HepG2 (cell line): ENCODE measurements around the gene GRK3. TPM values are rescaled to one million over a fixed set of nuclear protein-coding genes. Genes with fewer than 3 reads are reported as not detected.

Source experiments
- ATAC-seq: fragments of 200-7000 bp; cut with Tn5 transposase; 3 replicates; pipeline ENCODE4 v1.9.1; 2020; ENCODE audit warnings: mild to moderate bottlenecking, moderate library complexity
- BruUV-seq: library from RNA; stranded (reverse); fragments of 400-500 nt; replicated peaks from 2 replicates; lab custom pipeline; 2021; lab: Mats Ljungman, UMichigan
- CTCF ChIA-PET: fragments of 300-600 bp; formaldehyde crosslinking; extraction: SDS; loops from one replicate; lab custom pipeline; 2021; ENCODE audit warnings: low total read pairs, inconsistent platforms, low intra/inter-chr PET ratio; lab: Yijun Ruan, JAX
- POLR2A ChIA-PET: fragments of 350-600 bp; sonication (Branson Sonifier 250); formaldehyde crosslinking; loops from one replicate; lab custom pipeline; 2020; ENCODE audit warnings: antibody characterized with exemption, inconsistent platforms; lab: Yijun Ruan, JAX
- DNase-seq: peaks from one replicate; pipeline ENCODE4 v3.0.0-alpha.2; 2015; ENCODE audit warnings: low spot score
- FAIRE-seq: peaks from 3 replicates; lab custom pipeline; 2011; peaks lifted over from hg19 to GRCh38; lab: Jason Lieb, UNC
- H2AFZ ChIP-seq: one replicate; pipeline ENCODE4 v1.6.1; 2011; ENCODE audit warnings: low read length, inconsistent platforms
- H3K27ac ChIP-seq: fragments of 300-600 bp; 3 replicates; pipeline ENCODE4 v1.8.0; 2011; ENCODE audit warnings: mixed run types, mild to moderate bottlenecking, mixed read lengths, low read length, inconsistent platforms; ENCODE audit not compliant: insufficient read depth; ENCODE audit errors: extremely low read length
- H3K27me3 ChIP-seq, 2 experiments: fragments of 200-600 bp in 1 of 2; 2 replicates in 1 of 2; 3 replicates in 1 of 2; pipeline versions ENCODE4 v1.6.0 to v1.8.0; 2011; ENCODE audit warnings: low read length in 2 of 2, mild to moderate bottlenecking in 2 of 2, moderate library complexity in 2 of 2, inconsistent platforms in 1 of 2; ENCODE audit not compliant: insufficient read depth in 2 of 2, control insufficient read depth in 1 of 2
- H3K36me3 ChIP-seq, 2 experiments: fragments of 200-600 bp in 1 of 2; replicated peaks in 1 of 2; 2 replicates in 1 of 2; 3 replicates in 1 of 2; pipeline versions ENCODE4 v1.5.1 to v1.8.0; 2011; ENCODE audit warnings: low read length in 2 of 2, inconsistent platforms in 1 of 2; ENCODE audit not compliant: insufficient read depth in 2 of 2, control insufficient read depth in 1 of 2
- H3K4me1 ChIP-seq: 2 replicates; pipeline ENCODE4 v1.5.1; 2012; ENCODE audit warnings: low read length, inconsistent platforms; ENCODE audit not compliant: insufficient read depth
- H3K4me2 ChIP-seq: 2 replicates; pipeline ENCODE4 v1.6.0; 2011; ENCODE audit warnings: low read depth, low read length, inconsistent platforms
- H3K4me3 ChIP-seq, 3 experiments: fragments of 200-600 bp in 1 of 3; sonication (generic), shearing (Covaris generic) in 1 of 3; replicated peaks in 1 of 3; 2 replicates each; pipeline ENCODE4 v1.5.1; 2011 to 2016; ENCODE audit warnings: low read length in 3 of 3, inconsistent platforms in 2 of 3, low read depth in 2 of 3, mild to moderate bottlenecking in 2 of 3, control low read depth in 1 of 3, mixed read lengths in 1 of 3; ENCODE audit not compliant: insufficient read depth in 1 of 3
- H3K79me2 ChIP-seq: one replicate; pipeline ENCODE4 v1.6.1; 2011; ENCODE audit warnings: low read length, inconsistent platforms; ENCODE audit not compliant: insufficient read depth
- H3K9ac ChIP-seq: 2 replicates; pipeline ENCODE4 v1.6.0; 2011; ENCODE audit warnings: mild to moderate bottlenecking, low read depth, low read length, inconsistent platforms; ENCODE audit not compliant: insufficient read depth
- H3K9me3 ChIP-seq: 2 replicates; pipeline ENCODE4 v1.5.1; 2012; ENCODE audit warnings: mild to moderate bottlenecking, low read length
- H4K20me1 ChIP-seq: 2 replicates; pipeline ENCODE4 v1.6.0; 2011; ENCODE audit warnings: inconsistent platforms, mild to moderate bottlenecking, low read length, moderate library complexity; ENCODE audit not compliant: insufficient read depth
- ARNT2 ChIP-seq: sonication (generic); formaldehyde crosslinking; IDR thresholded peaks from 2 replicates; pipeline ENCODE4 v1.8.0; 2022; ENCODE audit warnings: mild to moderate bottlenecking, low read depth, missing genetic modification reagents, moderate library complexity
- ELF3 ChIP-seq: IDR thresholded peaks from 2 replicates; pipeline ENCODE4 v1.6.1; 2016; ENCODE audit warnings: missing genetic modification reagents, missing compliant biosample characterization
- HIC2 ChIP-seq: sonication (generic); formaldehyde crosslinking; IDR thresholded peaks from 2 replicates; pipeline ENCODE4 v1.9.0; 2022; ENCODE audit warnings: low read depth, missing genetic modification reagents
- HNRNPLL ChIP-seq: fragments of 200-400 bp; formaldehyde crosslinking; IDR thresholded peaks from 2 replicates; pipeline ENCODE4 v1.6.1; 2017; ENCODE audit warnings: mild to moderate bottlenecking, low read depth, low read length; ENCODE audit not compliant: poor library complexity, severe bottlenecking
- KLF9 ChIP-seq: IDR thresholded peaks from 2 replicates; pipeline ENCODE4 v1.6.1; 2016; ENCODE audit warnings: low read depth
- PITX1 ChIP-seq: sonication (generic); formaldehyde crosslinking; IDR thresholded peaks from 2 replicates; pipeline ENCODE4 v1.5.1; 2020; ENCODE audit warnings: mild to moderate bottlenecking, missing genetic modification reagents
- REST ChIP-seq, 2 experiments: IDR thresholded peaks; 2 replicates each; pipeline ENCODE4 v1.6.1; 2011 to 2012; ENCODE audit warnings: low read length in 2 of 2, borderline replicate concordance in 1 of 2, low read depth in 1 of 2, mild to moderate bottlenecking in 1 of 2, moderate library complexity in 1 of 2
- TSC22D2 ChIP-seq: sonication (generic); formaldehyde crosslinking; IDR thresholded peaks from 2 replicates; pipeline ENCODE4 v1.5.1; 2020; ENCODE audit warnings: missing genetic modification reagents, mild to moderate bottlenecking, borderline replicate concordance
- ZBTB43 ChIP-seq: sonication (generic); formaldehyde crosslinking; conservative IDR thresholded peaks from 2 replicates; pipeline ENCODE4 v1.4.0; 2020; ENCODE audit warnings: missing genetic modification reagents
- ZMAT3 ChIP-seq: sonication (generic); formaldehyde crosslinking; conservative IDR thresholded peaks from 2 replicates; pipeline ENCODE4 v1.7.0; 2021; ENCODE audit warnings: missing genetic modification reagents
- ZNF20 ChIP-seq: sonication (generic); formaldehyde crosslinking; IDR thresholded peaks from 2 replicates; pipeline ENCODE4 v1.4.0; 2020; ENCODE audit warnings: mild to moderate bottlenecking, moderate library complexity, missing genetic modification reagents
- ZNF567 ChIP-seq: sonication (generic); formaldehyde crosslinking; IDR thresholded peaks from 2 replicates; pipeline ENCODE4 v1.8.1; 2023; ENCODE audit warnings: mild to moderate bottlenecking, missing genetic modification reagents, borderline replicate concordance
- ZNF713 ChIP-seq: sonication (generic); formaldehyde crosslinking; IDR thresholded peaks from 2 replicates; pipeline ENCODE4 v1.4.0; 2020; ENCODE audit warnings: mild to moderate bottlenecking, missing genetic modification reagents
- ZNF770 ChIP-seq: sonication (generic); formaldehyde crosslinking; IDR thresholded peaks from 2 replicates; pipeline ENCODE4 v1.5.0; 2020; ENCODE audit warnings: mild to moderate bottlenecking, missing genetic modification reagents
- WGBS: methylation state at CpG from one replicate; pipeline ENCODE4 v1.1.6; 2017; ENCODE audit warnings: low lambda C conversion rate; 5-methylcytosine and 5-hydroxymethylcytosine counted together
- in situ Hi-C: cut with HindIII; loops from 2 replicates; pipeline ENCODE4 v1.10.0; 2017; ENCODE audit warnings: low pct_unique_long_range_greater_than_20kb; ENCODE audit not compliant: extremely low pct_ligation_motif_present
- intact Hi-C: fragments of 100-400 bp; cut with micrococcal nuclease; formaldehyde crosslinking; loops from one replicate; pipeline ENCODE4 v1.10.0; 2022; ENCODE audit not compliant: unreplicated experiment
- polyA plus RNA-seq, 8 experiments: library from polyadenylated mRNA; depleted of rRNA in 3 of 8; stranded (reverse) in 7 of 8; unstranded in 1 of 8; fragments of >200 nt; fragmentation: Illumina TruSeq in 4 of 8; extraction: Trizol in 4 of 8; gene quantifications; 2 replicates each; pipeline versions ENCODE4 v1.2.1 to v1.2.3, GENCODE V29; 2011 to 2016; ENCODE audit warnings: low read depth in 4 of 8, missing spikeins in 1 of 8, mixed read lengths in 1 of 8; ENCODE audit not compliant: insufficient read depth in 1 of 8
- total RNA-seq, 5 experiments: library from RNA; depleted of rRNA; stranded (reverse); fragments of >200 nt; fragmentation: Illumina TruSeq; extraction: Trizol; gene quantifications; 2 replicates each; pipeline ENCODE4 v1.2.3, GENCODE V29; 2016; ENCODE audit warnings: low read depth in 1 of 5

The GRK3 gene
- total and polyA plus RNA-seq, 2 of the 13 experiments (the other 11 are each of a cell fraction or from before 2014, with no cell fraction given) = 8.5 to 16.7 TPM

- no peak for ATAC-seq
- TF ChIP-seq REST (IDR thresholded peaks at IDR 0.05; ENCODE audit: borderline replicate concordance in 1 of 2, low read depth in 1 of 2, low read length in 2 of 2) = no peak
- TF ChIP-seq KLF9 (CRISPR knock-in tag) = no peak
- no peak for TF ChIP-seq ARNT2
- no peak for TF ChIP-seq ZNF567 (CRISPR knock-in tag)
- TF ChIP-seq ZNF770 = no peak
- TF ChIP-seq ZBTB43 (CRISPR knock-in tag) = no peak
- TF ChIP-seq PITX1 = no peak
- TF ChIP-seq ZNF20 (CRISPR knock-in tag) = no peak
- no peak for TF ChIP-seq ELF3
- no peak for TF ChIP-seq TSC22D2 (CRISPR knock-in tag)
- no peak for TF ChIP-seq ZNF713 (CRISPR knock-in tag)
- no peak for TF ChIP-seq HNRNPLL
- no peak for TF ChIP-seq HIC2 (CRISPR knock-in tag)
- no peak for TF ChIP-seq ZMAT3 (CRISPR knock-in tag)
These were observed 164.8 kb downstream of the GRK3 start for GRCh38 chr22:25729016-25729995.

More at GRCh38 chr22:25729016-25729995, 164.8 kb downstream of the GRK3 start:
- Histone ChIP-seq H3K4me2 (no peak overlapping the region), H4K20me1 (no peaks in the 10 kb centered on the region), H3K79me2 (no peaks in the 10 kb centered on the region), H2AFZ (no peak overlapping the region), H3K4me1 (no peaks in the 10 kb centered on the region), H3K9me3 (no peaks in the 10 kb centered on the region), H3K4me3 (no peak overlapping the region), H3K9ac (no peak overlapping the region), H3K27ac (no peak overlapping the region), H3K27me3 (no peaks in the 10 kb centered on the region), H3K36me3 (no peaks in the 10 kb centered on the region)
- DNase-seq (no peak), FAIRE-seq (no peak)
- no TSS peak for BruUV-seq
- in situ Hi-C loops (no loop called here), intact Hi-C loops (no loop called here)
- 88% methylated on average over 16 of the region's 19 CpGs for WGBS
- ChIA-PET POLR2A (no interaction called here), CTCF (no interaction called here)
